ENCODE data around the gene MCCC2.
"Not testable (repeated sequence)": the region's sequence is repeated elsewhere in the genome, so short reads cannot be mapped to it uniquely, and the experiment has no call there.

The MCCC2 gene

GRCh38 chr5:71663191-71663969 lies 76.2 kb downstream of the MCCC2 start:
- DNase-seq (ENCODE audit: low read depth), result no peak

- DNase-seq (ENCODE audit: low read depth), result not testable (repeated sequence)
Observed at GRCh38 chr5:71664615-71665014, 77.5 kb downstream of the MCCC2 start.

- no peak for DNase-seq (ENCODE audit: low read depth)
Observed at GRCh38 chr5:71666321-71666720, 79.2 kb downstream of the MCCC2 start.

- DNase-seq (ENCODE audit: low read depth), result no peak
Observed at GRCh38 chr5:71677977-71678376, 90.8 kb downstream of the MCCC2 start.

GRCh38 chr5:71679714-71680113 lies 92.6 kb downstream of the MCCC2 start:
- no peak for DNase-seq (ENCODE audit: low read depth)

- no peak for DNase-seq (ENCODE audit: low read depth)
Observed at GRCh38 chr5:71680510-71680909, 93.4 kb downstream of the MCCC2 start.

- no peak for DNase-seq (ENCODE audit: low read depth)
Observed at GRCh38 chr5:71681296-71681695, 94.2 kb downstream of the MCCC2 start.

GRCh38 chr5:71684309-71684708 lies 97.2 kb downstream of the MCCC2 start:
- DNase-seq (ENCODE audit: low read depth), result no peak

- DNase-seq (ENCODE audit: low read depth), result no peak
Observed at GRCh38 chr5:71693828-71694427, 106.8 kb downstream of the MCCC2 start.

GRCh38 chr5:71695071-71695470 lies 107.9 kb downstream of the MCCC2 start:
- DNase-seq (ENCODE audit: low read depth), result no peak

- DNase-seq (ENCODE audit: low read depth), result no peak
Observed at GRCh38 chr5:71695595-71695994, 108.5 kb downstream of the MCCC2 start.

GRCh38 chr5:71697967-71698366 lies 110.8 kb downstream of the MCCC2 start:
- DNase-seq (ENCODE audit: low read depth), result no peak

GRCh38 chr5:71699233-71699632 lies 112.1 kb downstream of the MCCC2 start:
- no peak for DNase-seq (ENCODE audit: low read depth)

- no peak for DNase-seq (ENCODE audit: low read depth)
Observed at GRCh38 chr5:71699751-71700150, 112.6 kb downstream of the MCCC2 start.

GRCh38 chr5:71700803-71701202 lies 113.7 kb downstream of the MCCC2 start:
- DNase-seq (ENCODE audit: low read depth), result no peak

GRCh38 chr5:71701407-71701806 lies 114.3 kb downstream of the MCCC2 start:
- no peak for DNase-seq (ENCODE audit: low read depth)

- no peak for DNase-seq (ENCODE audit: low read depth)
Observed at GRCh38 chr5:71703941-71704340, 116.8 kb downstream of the MCCC2 start.

GRCh38 chr5:71705421-71705820 lies 118.3 kb downstream of the MCCC2 start:
- DNase-seq (ENCODE audit: low read depth), result no peak

- no peak for DNase-seq (ENCODE audit: low read depth)
Observed at GRCh38 chr5:71706906-71707305, 119.8 kb downstream of the MCCC2 start.

All from activated T-cell treated with anti-CD3 and anti-CD28 coated beads for 1 hour (primary cell).